Fibroblast of lung (primary cell): Measurements from ENCODE around the gene PRDX5. TPM values are rescaled to one million over a fixed set of nuclear protein-coding genes. Genes with fewer than 3 reads are reported as not detected.

ENCODE experiments used
- DNase-seq, 2 donors: peaks; one replicate each; pipeline versions ENCODE4 v3.0.0 to v3.0.0-alpha.2; 2010; ENCODE audit warnings: low read depth in 2 of 2
- H2AFZ ChIP-seq: 2 replicates; pipeline ENCODE4 v1.5.1; 2012; ENCODE audit warnings: low read length, control low read depth, inconsistent platforms
- H3K27ac ChIP-seq: 2 replicates; pipeline ENCODE4 v1.5.1; 2011; ENCODE audit warnings: low read length, control low read depth; ENCODE audit not compliant: insufficient read depth
- H3K27me3 ChIP-seq: 2 replicates; pipeline ENCODE4 v1.5.1; 2011; ENCODE audit warnings: mild to moderate bottlenecking, low read length; ENCODE audit not compliant: control insufficient read depth, insufficient read depth
- H3K36me3 ChIP-seq: 2 replicates; pipeline ENCODE4 v1.5.1; 2011; ENCODE audit warnings: low read length; ENCODE audit not compliant: control insufficient read depth, insufficient read depth
- H3K4me1 ChIP-seq: 2 replicates; pipeline ENCODE4 v1.5.1; 2011; ENCODE audit warnings: low read length; ENCODE audit not compliant: control insufficient read depth, insufficient read depth; ENCODE audit errors: extremely low read depth
- H3K4me2 ChIP-seq: 2 replicates; pipeline ENCODE4 v1.5.1; 2011; ENCODE audit warnings: low read length, control low read depth; ENCODE audit not compliant: insufficient read depth; ENCODE audit errors: extremely low read depth
- H3K4me3 ChIP-seq, 4 experiments: fragments of 200-600 bp in 1 of 4; sonication (generic) in 1 of 4; replicated peaks in 1 of 4; 2 replicates each; pipeline ENCODE4 v1.5.1; 2011 to 2016; ENCODE audit warnings: low read length in 4 of 4, low read depth in 3 of 4, mild to moderate bottlenecking in 3 of 4, control low read depth in 2 of 4, inconsistent platforms in 1 of 4, mixed read lengths in 1 of 4; ENCODE audit not compliant: insufficient read depth in 1 of 4; ENCODE audit errors: control extremely low read depth in 1 of 4
- H3K79me2 ChIP-seq: 2 replicates; pipeline ENCODE4 v1.5.1; 2012; ENCODE audit warnings: mild to moderate bottlenecking, low read length, inconsistent platforms; ENCODE audit not compliant: control insufficient read depth, insufficient read depth
- H3K9ac ChIP-seq: 2 replicates; pipeline ENCODE4 v1.5.1; 2011; ENCODE audit warnings: mild to moderate bottlenecking, low read length, control low read depth; ENCODE audit not compliant: insufficient read depth
- H3K9me3 ChIP-seq: 2 replicates; pipeline ENCODE4 v1.5.1; 2012; ENCODE audit warnings: low read depth, low read length; ENCODE audit not compliant: control insufficient read depth, insufficient read depth
- H4K20me1 ChIP-seq: 2 replicates; pipeline ENCODE4 v1.5.1; 2011; ENCODE audit warnings: low read length; ENCODE audit not compliant: control insufficient read depth, insufficient read depth; ENCODE audit errors: extremely low read depth
- EZH2 ChIP-seq: IDR thresholded peaks from 2 replicates; pipeline ENCODE4 v1.5.1; 2012; ENCODE audit warnings: low read length, control low read depth, mild to moderate bottlenecking; ENCODE audit errors: missing control alignments
- polyA plus RNA-seq, 2 donors: library from polyadenylated mRNA; depleted of rRNA in 1 of 2; stranded (reverse) in 1 of 2; unstranded in 1 of 2; fragments of >200 nt; gene quantifications; 2 replicates each; pipeline ENCODE4 v1.2.1, GENCODE V29; 2011 to 2012; ENCODE audit warnings: missing spikeins in 1 of 2
- total RNA-seq: library from RNA; depleted of rRNA; stranded (reverse); fragments of >200 nt; gene quantifications from 2 replicates; pipeline ENCODE4 v1.2.1, GENCODE V29; 2014
- TF ChIP-seq, protein P1 (sequence below), 2 donors: IDR thresholded peaks in 1 of 2; conservative IDR thresholded peaks in 1 of 2; 1 replicate in 1 of 2; 2 replicates in 1 of 2; pipeline ENCODE4 v1.5.1; 2011 to 2012; ENCODE audit warnings: low read length in 2 of 2, control low read depth in 1 of 2, inconsistent platforms in 1 of 2, low read depth in 1 of 2, mild to moderate bottlenecking in 1 of 2

The PRDX5 gene
- total and polyA plus RNA-seq, 2 donors (not counting 1 experiment from before 2014, with no cell fraction given): 319 to 431 TPM

- H3K27me3 ChIP-seq: peaks cover 73% of the 10 kb centered on the region
- no peaks in the 10 kb centered on the region for H3K9me3 ChIP-seq
- H3K27ac ChIP-seq: no peak overlapping the region
- H3K4me3 ChIP-seq: no peak overlapping the region
- TF ChIP-seq, protein P1, sequence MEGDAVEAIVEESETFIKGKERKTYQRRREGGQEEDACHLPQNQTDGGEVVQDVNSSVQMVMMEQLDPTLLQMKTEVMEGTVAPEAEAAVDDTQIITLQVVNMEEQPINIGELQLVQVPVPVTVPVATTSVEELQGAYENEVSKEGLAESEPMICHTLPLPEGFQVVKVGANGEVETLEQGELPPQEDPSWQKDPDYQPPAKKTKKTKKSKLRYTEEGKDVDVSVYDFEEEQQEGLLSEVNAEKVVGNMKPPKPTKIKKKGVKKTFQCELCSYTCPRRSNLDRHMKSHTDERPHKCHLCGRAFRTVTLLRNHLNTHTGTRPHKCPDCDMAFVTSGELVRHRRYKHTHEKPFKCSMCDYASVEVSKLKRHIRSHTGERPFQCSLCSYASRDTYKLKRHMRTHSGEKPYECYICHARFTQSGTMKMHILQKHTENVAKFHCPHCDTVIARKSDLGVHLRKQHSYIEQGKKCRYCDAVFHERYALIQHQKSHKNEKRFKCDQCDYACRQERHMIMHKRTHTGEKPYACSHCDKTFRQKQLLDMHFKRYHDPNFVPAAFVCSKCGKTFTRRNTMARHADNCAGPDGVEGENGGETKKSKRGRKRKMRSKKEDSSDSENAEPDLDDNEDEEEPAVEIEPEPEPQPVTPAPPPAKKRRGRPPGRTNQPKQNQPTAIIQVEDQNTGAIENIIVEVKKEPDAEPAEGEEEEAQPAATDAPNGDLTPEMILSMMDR (conservative IDR thresholded peaks at IDR 0.05 in 1 of 2, IDR thresholded peaks at IDR 0.05 in 1 of 2; ENCODE audit: low read depth in 1 of 2, low read length in 2 of 2): no peak
- peak; percentile 65 for TF ChIP-seq EZH2
- H4K20me1 ChIP-seq: no peaks in the 10 kb centered on the region
- no peak overlapping the region for H2AFZ ChIP-seq
- H3K4me2 ChIP-seq: no peak overlapping the region
- no peaks in the 10 kb centered on the region for H3K4me1 ChIP-seq
- no peak overlapping the region for H3K9ac ChIP-seq
- peak in 1 of 2 donors; percentile 44 for DNase-seq
- H3K36me3 ChIP-seq: no peaks in the 10 kb centered on the region
- H3K79me2 ChIP-seq: no peaks in the 10 kb centered on the region
Observed at GRCh38 chr11:64294774-64295173, 23.1 kb upstream of the PRDX5 start.

- TF ChIP-seq, protein P1 (conservative IDR thresholded peaks at IDR 0.05 in 1 of 2, IDR thresholded peaks at IDR 0.05 in 1 of 2; ENCODE audit: low read depth in 1 of 2, low read length in 2 of 2): no peak
- no peak for TF ChIP-seq EZH2
- Histone ChIP-seq H3K9me3 (no peaks in the 10 kb centered on the region), H3K79me2 (no peaks in the 10 kb centered on the region), H3K4me2 (no peak overlapping the region), H3K27ac (no peak overlapping the region), H2AFZ (no peak overlapping the region), H3K27me3 (peaks cover 73% of the 10 kb centered on the region), H4K20me1 (no peaks in the 10 kb centered on the region), H3K4me1 (peaks cover 2% of the 10 kb centered on the region), H3K36me3 (no peaks in the 10 kb centered on the region), H3K4me3 (no peak overlapping the region), H3K9ac (no peak overlapping the region)
- DNase-seq: no peak
Observed at GRCh38 chr11:64295760-64296159, 22.2 kb upstream of the PRDX5 start.

- no peaks in the 10 kb centered on the region for H3K9me3 ChIP-seq
- no peak for DNase-seq
- no peaks in the 10 kb centered on the region for H3K79me2 ChIP-seq
- no peaks in the 10 kb centered on the region for H4K20me1 ChIP-seq
- H3K27ac ChIP-seq: no peak overlapping the region
- no peak overlapping the region for H2AFZ ChIP-seq
- H3K36me3 ChIP-seq: no peaks in the 10 kb centered on the region
- H3K4me2 ChIP-seq: no peak overlapping the region
- H3K9ac ChIP-seq: no peak overlapping the region
- H3K4me3 ChIP-seq: no peak overlapping the region
- peaks cover 70% of the 10 kb centered on the region for H3K27me3 ChIP-seq
- TF ChIP-seq, protein P1 (conservative IDR thresholded peaks at IDR 0.05 in 1 of 2, IDR thresholded peaks at IDR 0.05 in 1 of 2; ENCODE audit: low read depth in 1 of 2, low read length in 2 of 2): no peak
- TF ChIP-seq EZH2: peak; percentile 18
- H3K4me1 ChIP-seq: peaks cover 4% of the 10 kb centered on the region
Observed at GRCh38 chr11:64296236-64296635, 21.7 kb upstream of the PRDX5 start.
